GM12878 (cell line): ENCODE data around the gene TRIM58. TPM values are rescaled to one million over a fixed set of nuclear protein-coding genes. Genes with fewer than 3 reads are reported as not detected.

ENCODE experiments used
- ATAC-seq: fragments of 200-7000 bp; cut with Tn5 transposase; 3 replicates; pipeline ENCODE4 v1.9.1; 2020; ENCODE audit warnings: mild to moderate bottlenecking, moderate library complexity
- BruUV-seq: library from RNA; stranded (reverse); fragments of 400-500 nt; replicated peaks from 2 replicates; lab custom pipeline; 2021; lab: Mats Ljungman, UMichigan
- CTCF ChIA-PET: fragments of 300-600 bp; sonication (Branson Sonifier 250); formaldehyde crosslinking; extraction: SDS; loops from one replicate; lab custom pipeline; 2021; ENCODE audit warnings: inconsistent platforms; lab: Yijun Ruan, JAX
- POLR2A ChIA-PET: fragments of 350-600 bp; formaldehyde crosslinking; extraction: SDS; loops from one replicate; lab custom pipeline; 2021; ENCODE audit warnings: inconsistent platforms; lab: Charles Lee
- RAD21 ChIA-PET: fragments of 300-600 bp; sonication (Branson Sonifier 250); formaldehyde crosslinking; loops from one replicate; lab custom pipeline; 2023; ENCODE audit warnings: antibody characterized with exemption; ENCODE audit not compliant: unreplicated experiment; lab: Charles Lee
- SMC1A ChIA-PET: fragments of 300-600 bp; sonication (Branson Sonifier 250); formaldehyde crosslinking; loops from one replicate; lab custom pipeline; 2023; ENCODE audit not compliant: unreplicated experiment, uncharacterized antibody; lab: Charles Lee
- DNase-seq: peaks from one replicate; pipeline ENCODE4 v3.0.0-alpha.2; 2011; ENCODE audit warnings: low read depth, low spot score
- FAIRE-seq: peaks from 3 replicates; lab custom pipeline; 2011; peaks lifted over from hg19 to GRCh38; lab: Jason Lieb, UNC
- H2AFZ ChIP-seq: 2 replicates; pipeline ENCODE4 v1.6.0; 2011; ENCODE audit warnings: low read depth, low read length, control low read depth; ENCODE audit not compliant: control insufficient read depth
- H3K27ac ChIP-seq: 2 replicates; pipeline ENCODE4 v1.5.1; 2011; ENCODE audit warnings: control low read depth; ENCODE audit not compliant: control insufficient read depth, insufficient read depth
- H3K27me3 ChIP-seq, 2 experiments: replicated peaks in 1 of 2; 2 replicates each; pipeline versions ENCODE4 v1.6.0 to v1.6.1; 2011; ENCODE audit warnings: low read length in 1 of 2; ENCODE audit not compliant: control insufficient read depth in 2 of 2, insufficient read depth in 2 of 2
- H3K36me3 ChIP-seq, 2 experiments: 2 replicates each; pipeline ENCODE4 v1.5.1; 2011; ENCODE audit warnings: low read length in 1 of 2; ENCODE audit not compliant: control insufficient read depth in 2 of 2, insufficient read depth in 2 of 2
- H3K4me1 ChIP-seq: 2 replicates; pipeline ENCODE4 v1.6.1; 2011; ENCODE audit warnings: mild to moderate bottlenecking, low read length, moderate library complexity, mixed read lengths; ENCODE audit not compliant: control insufficient read depth, insufficient read depth
- H3K4me2 ChIP-seq: 2 replicates; pipeline ENCODE4 v1.6.0; 2011; ENCODE audit warnings: control low read depth; ENCODE audit not compliant: control insufficient read depth, insufficient read depth
- H3K4me3 ChIP-seq: fragments of 200-600 bp; sonication (generic); 2 replicates; pipeline ENCODE4 v1.5.1; 2016
- H3K79me2 ChIP-seq: 2 replicates; pipeline ENCODE4 v1.6.0; 2011; ENCODE audit warnings: low read length; ENCODE audit not compliant: control insufficient read depth, insufficient read depth
- H3K9ac ChIP-seq: 2 replicates; pipeline ENCODE4 v1.8.0; 2011; ENCODE audit warnings: low read length, control low read depth, mixed read lengths; ENCODE audit not compliant: control insufficient read depth, insufficient read depth
- H3K9me3 ChIP-seq: replicated peaks from 3 replicates; pipeline ENCODE4 v1.5.1; 2011; ENCODE audit warnings: mild to moderate bottlenecking, low read length; ENCODE audit not compliant: control insufficient read depth, insufficient read depth
- H4K20me1 ChIP-seq: 2 replicates; pipeline ENCODE4 v1.6.0; 2011; ENCODE audit not compliant: control insufficient read depth, insufficient read depth
- BCL11A ChIP-seq: IDR thresholded peaks from 2 replicates; pipeline ENCODE4 v1.6.1; 2011; ENCODE audit warnings: low read depth, low read length
- BHLHE40 ChIP-seq, 2 experiments: fragments of 450-650 bp in 1 of 2; IDR thresholded peaks; 2 replicates each; pipeline ENCODE4 v1.6.1; 2011 to 2017; ENCODE audit warnings: low read depth in 2 of 2, borderline replicate concordance in 1 of 2, improper control_type of control experiment in 1 of 2, low read length in 1 of 2, mild to moderate bottlenecking in 1 of 2
- FOS ChIP-seq: IDR thresholded peaks from 3 replicates; pipeline ENCODE4 v1.6.1; 2011; ENCODE audit warnings: borderline replicate concordance; ENCODE audit not compliant: insufficient read length; ENCODE audit errors: extremely low read depth
- HCFC1 ChIP-seq: fragments of 150-350 bp; IDR thresholded peaks from 2 replicates; pipeline ENCODE4 v1.6.1; 2014; ENCODE audit warnings: low read length
- MYC ChIP-seq: IDR thresholded peaks from 2 replicates; pipeline ENCODE4 v1.6.1; 2011; ENCODE audit warnings: mild to moderate bottlenecking, low read length, moderate library complexity, inconsistent platforms; ENCODE audit not compliant: insufficient read depth, insufficient replicate concordance, insufficient read length, severe bottlenecking
- NR2F1 ChIP-seq: fragments of 450-650 bp; conservative IDR thresholded peaks from 2 replicates; pipeline ENCODE4 v1.6.1; 2017; ENCODE audit warnings: mild to moderate bottlenecking
- RAD21 ChIP-seq: IDR thresholded peaks from 2 replicates; pipeline ENCODE4 v1.6.1; 2011; ENCODE audit warnings: mild to moderate bottlenecking, low read depth, low read length, moderate library complexity; ENCODE audit not compliant: insufficient read depth
- SMAD5 ChIP-seq: IDR thresholded peaks from 2 replicates; pipeline ENCODE4 v1.6.1; 2016; ENCODE audit warnings: antibody characterized with exemption, low read depth
- SPI1 ChIP-seq: IDR thresholded peaks from 2 replicates; pipeline ENCODE4 v1.6.1; 2011; ENCODE audit warnings: low read depth, mild to moderate bottlenecking, low read length, moderate library complexity, borderline replicate concordance; ENCODE audit not compliant: insufficient read depth
- TCF7 ChIP-seq: IDR thresholded peaks from 2 replicates; pipeline ENCODE4 v1.6.1; 2014; ENCODE audit warnings: antibody characterized with exemption, borderline replicate concordance
- WGBS: methylation state at CpG from one replicate; pipeline ENCODE4 v1.1.6; 2016; ENCODE audit warnings: low lambda C conversion rate; ENCODE audit not compliant: insufficient replicate concordance, insufficient coverage; ENCODE audit errors: missing lambda C conversion rate; 5-methylcytosine and 5-hydroxymethylcytosine counted together
- in situ Hi-C: fragments of 300-500 bp; cut with MboI; formaldehyde crosslinking; loops from 9 replicates; pipeline ENCODE4 v1.14.3; 2018; ENCODE audit warnings: mixed read lengths
- intact Hi-C: fragments of 100-400 bp; cut with micrococcal nuclease; formaldehyde crosslinking; loops from one replicate; pipeline ENCODE4 v1.14.2; 2022; ENCODE audit not compliant: unreplicated experiment
- polyA plus RNA-seq, 11 experiments: library from polyadenylated mRNA; depleted of rRNA in 4 of 11; unstranded in 6 of 11; stranded (reverse) in 5 of 11; fragments of >200 nt; fragmentation: Nextera tagmentation in 4 of 11; fragmentation: Illumina TruSeq in 1 of 11; extraction: Ambion mirVana in 4 of 11; extraction: Trizol in 1 of 11; gene quantifications; 1 replicate in 1 of 11; 2 replicates in 10 of 11; pipeline versions ENCODE4 v1.2.1 to v1.2.3, GENCODE V29; 2011 to 2016; ENCODE audit warnings: inconsistent platforms in 2 of 11, missing spikeins in 2 of 11, low read depth in 1 of 11
- total RNA-seq, 4 experiments: library from RNA; depleted of rRNA in 3 of 4; stranded (reverse); fragments of >200 nt in 3 of 4; fragmentation: Illumina TruSeq in 1 of 4; extraction: Trizol in 1 of 4; gene quantifications; 2 replicates each; pipeline versions ENCODE4 v1.2.1 to v1.2.3, GENCODE V29; 2013 to 2021
- TF ChIP-seq, protein P1 (sequence below): fragments of 450-650 bp; formaldehyde crosslinking; IDR thresholded peaks from 2 replicates; pipeline ENCODE4 v1.4.0; 2020; ENCODE audit warnings: mild to moderate bottlenecking, moderate library complexity
- TF ChIP-seq, protein P2 (sequence below): IDR thresholded peaks from 2 replicates; pipeline ENCODE4 v1.6.1; 2012; ENCODE audit warnings: low read depth, low read length, improper control_type of control experiment

The TRIM58 gene
- total and polyA plus RNA-seq, 10 of the 15 experiments (the other 5 are each of a cell fraction or from before 2014, with no cell fraction given), result not detected

DNA sequence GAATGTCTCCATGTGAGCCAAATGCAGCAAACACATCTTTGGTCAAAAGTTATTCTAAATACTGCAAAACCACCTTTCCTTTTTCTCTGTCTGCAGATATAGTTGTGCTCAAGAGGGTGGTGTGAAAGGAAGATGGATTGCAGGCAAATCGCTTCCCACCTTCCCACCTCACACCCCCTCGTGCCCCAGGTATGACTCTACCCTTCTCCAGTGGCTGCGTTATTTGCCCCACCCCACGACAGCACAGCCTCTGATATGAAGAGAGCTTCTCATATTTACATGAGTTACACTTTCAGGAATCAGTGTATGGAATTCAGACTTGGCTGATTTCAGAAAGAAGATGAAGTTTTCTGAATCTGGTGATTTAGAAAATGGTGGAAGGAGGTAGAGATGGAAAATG lies 5.8 kb downstream of the TRIM58 start:
- ChIA-PET POLR2A (no interaction called here), SMC1A (no interaction called here), CTCF (no interaction called here), RAD21 (no interaction called here)
- DNase-seq, result no peak
- TF ChIP-seq, protein P1, sequence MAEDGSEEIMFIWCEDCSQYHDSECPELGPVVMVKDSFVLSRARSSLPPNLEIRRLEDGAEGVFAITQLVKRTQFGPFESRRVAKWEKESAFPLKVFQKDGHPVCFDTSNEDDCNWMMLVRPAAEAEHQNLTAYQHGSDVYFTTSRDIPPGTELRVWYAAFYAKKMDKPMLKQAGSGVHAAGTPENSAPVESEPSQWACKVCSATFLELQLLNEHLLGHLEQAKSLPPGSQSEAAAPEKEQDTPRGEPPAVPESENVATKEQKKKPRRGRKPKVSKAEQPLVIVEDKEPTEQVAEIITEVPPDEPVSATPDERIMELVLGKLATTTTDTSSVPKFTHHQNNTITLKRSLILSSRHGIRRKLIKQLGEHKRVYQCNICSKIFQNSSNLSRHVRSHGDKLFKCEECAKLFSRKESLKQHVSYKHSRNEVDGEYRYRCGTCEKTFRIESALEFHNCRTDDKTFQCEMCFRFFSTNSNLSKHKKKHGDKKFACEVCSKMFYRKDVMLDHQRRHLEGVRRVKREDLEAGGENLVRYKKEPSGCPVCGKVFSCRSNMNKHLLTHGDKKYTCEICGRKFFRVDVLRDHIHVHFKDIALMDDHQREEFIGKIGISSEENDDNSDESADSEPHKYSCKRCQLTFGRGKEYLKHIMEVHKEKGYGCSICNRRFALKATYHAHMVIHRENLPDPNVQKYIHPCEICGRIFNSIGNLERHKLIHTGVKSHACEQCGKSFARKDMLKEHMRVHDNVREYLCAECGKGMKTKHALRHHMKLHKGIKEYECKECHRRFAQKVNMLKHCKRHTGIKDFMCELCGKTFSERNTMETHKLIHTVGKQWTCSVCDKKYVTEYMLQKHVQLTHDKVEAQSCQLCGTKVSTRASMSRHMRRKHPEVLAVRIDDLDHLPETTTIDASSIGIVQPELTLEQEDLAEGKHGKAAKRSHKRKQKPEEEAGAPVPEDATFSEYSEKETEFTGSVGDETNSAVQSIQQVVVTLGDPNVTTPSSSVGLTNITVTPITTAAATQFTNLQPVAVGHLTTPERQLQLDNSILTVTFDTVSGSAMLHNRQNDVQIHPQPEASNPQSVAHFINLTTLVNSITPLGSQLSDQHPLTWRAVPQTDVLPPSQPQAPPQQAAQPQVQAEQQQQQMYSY (CRISPR knock-in tag), result no peak
- no peak for TF ChIP-seq FOS
- no peak for TF ChIP-seq SMAD5
- TF ChIP-seq RAD21, result no peak
- TF ChIP-seq BHLHE40 (IDR thresholded peaks at IDR 0.05; ENCODE audit: borderline replicate concordance in 1 of 2, low read depth in 2 of 2, low read length in 1 of 2), result no peak
- TF ChIP-seq MYC, result no peak
- no peak for TF ChIP-seq BCL11A
- TF ChIP-seq TCF7, result no peak
- TF ChIP-seq HCFC1, result no peak
- TF ChIP-seq, protein P2, sequence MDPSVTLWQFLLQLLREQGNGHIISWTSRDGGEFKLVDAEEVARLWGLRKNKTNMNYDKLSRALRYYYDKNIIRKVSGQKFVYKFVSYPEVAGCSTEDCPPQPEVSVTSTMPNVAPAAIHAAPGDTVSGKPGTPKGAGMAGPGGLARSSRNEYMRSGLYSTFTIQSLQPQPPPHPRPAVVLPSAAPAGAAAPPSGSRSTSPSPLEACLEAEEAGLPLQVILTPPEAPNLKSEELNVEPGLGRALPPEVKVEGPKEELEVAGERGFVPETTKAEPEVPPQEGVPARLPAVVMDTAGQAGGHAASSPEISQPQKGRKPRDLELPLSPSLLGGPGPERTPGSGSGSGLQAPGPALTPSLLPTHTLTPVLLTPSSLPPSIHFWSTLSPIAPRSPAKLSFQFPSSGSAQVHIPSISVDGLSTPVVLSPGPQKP, result no peak
- TF ChIP-seq NR2F1, result no peak
- no peak for TF ChIP-seq SPI1
- Histone ChIP-seq H3K9ac (no peak overlapping the region), H3K79me2 (no peaks in the 10 kb centered on the region), H3K4me1 (no peaks in the 10 kb centered on the region), H3K36me3 (no peaks in the 10 kb centered on the region), H4K20me1 (no peaks in the 10 kb centered on the region), H3K27me3 (0 out of 4 replicates have a peak, but pooled peaks cover 0 to 5% of the 10 kb centered on the region in 2 experiments), H3K27ac (no peak overlapping the region), H3K4me3 (no peak overlapping the region), H3K4me2 (no peak overlapping the region), H2AFZ (no peak overlapping the region), H3K9me3 (no peaks in the 10 kb centered on the region)
- no peak for ATAC-seq
- WGBS, result 28% methylated on average over 4 of the region's 4 CpGs
- no peak for FAIRE-seq
- intact Hi-C loops, result no loop called here
- no TSS peak for BruUV-seq
- in situ Hi-C loops, result no loop called here
